OCI-LY7 (cell line): ENCODE data around the gene PRDM10. TPM values are rescaled to one million over a fixed set of nuclear protein-coding genes. Genes with fewer than 3 reads are reported as not detected.

Experiments
- BruUV-seq: library from RNA; stranded (reverse); fragments of 400-500 nt; replicated peaks from 2 replicates; lab custom pipeline; 2021; lab: Mats Ljungman, UMichigan
- CTCF ChIA-PET: fragments of 300-600 bp; sonication (Branson Sonifier 250); formaldehyde crosslinking; loops from one replicate; lab custom pipeline; 2022; ENCODE audit warnings: antibody characterized with exemption; ENCODE audit not compliant: unreplicated experiment; lab: Charles Lee
- POLR2A ChIA-PET: fragments of 300-600 bp; sonication (Branson Sonifier 250); formaldehyde crosslinking; loops from one replicate; lab custom pipeline; 2022; ENCODE audit warnings: antibody characterized with exemption; lab: Charles Lee
- DNase-seq: peaks from one replicate; pipeline ENCODE4 v3.0.0-alpha.2; 2015; ENCODE audit warnings: low spot score
- H2AFZ ChIP-seq: fragments of 200-600 bp; sonication (generic), shearing (Covaris generic); 2 replicates; pipeline ENCODE4 v1.6.1; 2014; ENCODE audit warnings: mild to moderate bottlenecking, antibody characterized with exemption, low read length, moderate library complexity
- H3K27ac ChIP-seq: fragments of 200-600 bp; sonication (generic); 2 replicates; pipeline ENCODE4 v1.5.1; 2014; ENCODE audit warnings: mixed run types, low read depth, mild to moderate bottlenecking, moderate library complexity, low read length, inconsistent platforms; ENCODE audit not compliant: poor library complexity, severe bottlenecking
- H3K36me3 ChIP-seq: fragments of 200-600 bp; sonication (generic); 2 replicates; pipeline ENCODE4 v1.6.1; 2014; ENCODE audit warnings: mild to moderate bottlenecking, antibody characterized with exemption, low read length, moderate library complexity, mixed read lengths; ENCODE audit not compliant: insufficient read depth
- H3K4me1 ChIP-seq: fragments of 200-600 bp; sonication (generic); 2 replicates; pipeline ENCODE4 v1.5.1; 2014; ENCODE audit warnings: mild to moderate bottlenecking, low read length; ENCODE audit not compliant: insufficient read depth, poor library complexity, severe bottlenecking
- H3K4me2 ChIP-seq: fragments of 200-600 bp; sonication (generic); 2 replicates; pipeline ENCODE4 v1.6.1; 2014; ENCODE audit warnings: mild to moderate bottlenecking, low read length
- H3K4me3 ChIP-seq: fragments of 200-600 bp; sonication (generic); 2 replicates; pipeline ENCODE4 v1.5.1; 2014; ENCODE audit warnings: mild to moderate bottlenecking, low read depth, low read length; ENCODE audit not compliant: poor library complexity, severe bottlenecking
- H3K79me2 ChIP-seq: fragments of 200-600 bp; sonication (generic); 2 replicates; pipeline ENCODE4 v1.6.1; 2016; ENCODE audit warnings: low read depth, mild to moderate bottlenecking, low read length, moderate library complexity, mixed read lengths; ENCODE audit not compliant: insufficient read depth
- H3K9me2 ChIP-seq: fragments of 200-600 bp; sonication (generic); 2 replicates; pipeline ENCODE4 v1.6.1; 2016; ENCODE audit warnings: mild to moderate bottlenecking, low read length, mixed read lengths; ENCODE audit not compliant: insufficient read depth
- H3K9me3 ChIP-seq: fragments of 200-600 bp; sonication (generic); 2 replicates; pipeline ENCODE4 v1.6.1; 2014; ENCODE audit warnings: mild to moderate bottlenecking, mixed run types, low read length, mixed read lengths
- H4K20me1 ChIP-seq: fragments of 200-600 bp; sonication (generic); 2 replicates; pipeline ENCODE4 v1.6.1; 2014; ENCODE audit warnings: mild to moderate bottlenecking, antibody characterized with exemption, low read length, moderate library complexity, mixed read lengths; ENCODE audit not compliant: insufficient read depth
- EZH2phosphoT487 ChIP-seq: fragments of 200-600 bp; sonication (generic); IDR thresholded peaks from 2 replicates; pipeline ENCODE4 v1.6.1; 2018; ENCODE audit warnings: low read depth, borderline replicate concordance, mild to moderate bottlenecking, mixed run types, antibody characterized with exemption, low read length, moderate library complexity, mixed read lengths
- intact Hi-C: fragments of 100-400 bp; cut with micrococcal nuclease; formaldehyde crosslinking; loops from one replicate; pipeline ENCODE4 v1.10.0; 2022; ENCODE audit not compliant: unreplicated experiment
- total RNA-seq, 2 experiments: library from RNA; depleted of rRNA in 1 of 2; stranded (reverse); fragments of >200 nt in 1 of 2; shearing (Covaris generic) in 1 of 2; gene quantifications; 2 replicates each; pipeline ENCODE4 v1.2.3, GENCODE V29; 2014 to 2022
- TF ChIP-seq, protein P1 (sequence below): fragments of 200-600 bp; sonication (generic); conservative IDR thresholded peaks from 2 replicates; pipeline ENCODE4 v1.5.1; 2014; ENCODE audit warnings: mild to moderate bottlenecking, antibody characterized with exemption, low read length, moderate library complexity, mixed read lengths

PRDM10 gene
- total RNA-seq, 2 experiments from 2014 or later = 29.8 to 60.6 TPM

- POLR2A ChIA-PET = interaction anchor here (0.6 kb wide), 2 partner anchors 13 to 80 kb away, joined by 3 to 6 read pairs; partner anchors contain the start of gene PRDM10
Observed at GRCh38 chr11:129922674-129923073, 80.0 kb downstream of the PRDM10 start.

GRCh38 chr11:129918361-129918760, 84.3 kb downstream of the PRDM10 start:
- Histone ChIP-seq H3K79me2 (no peaks in the 10 kb centered on the region), H3K4me1 (peaks cover 5% of the 10 kb centered on the region), H3K9me2 (no peaks in the 10 kb centered on the region), H3K27ac (no peak overlapping the region), H3K4me2 (no peak overlapping the region), H3K4me3 (no peak overlapping the region), H4K20me1 (no peaks in the 10 kb centered on the region), H3K9me3 (no peaks in the 10 kb centered on the region), H3K36me3 (peaks cover 100% of the 10 kb centered on the region), H2AFZ (no peak overlapping the region)
- CTCF ChIA-PET = no interaction called here
- POLR2A ChIA-PET = interaction anchor here (0.6 to 1.1 kb wide), 3 partner anchors 11 to 148 kb away, joined by 3 to 4 read pairs (median 3); no protein-coding TSS in a partner anchor
- no peak for DNase-seq
- TF ChIP-seq, protein P1, sequence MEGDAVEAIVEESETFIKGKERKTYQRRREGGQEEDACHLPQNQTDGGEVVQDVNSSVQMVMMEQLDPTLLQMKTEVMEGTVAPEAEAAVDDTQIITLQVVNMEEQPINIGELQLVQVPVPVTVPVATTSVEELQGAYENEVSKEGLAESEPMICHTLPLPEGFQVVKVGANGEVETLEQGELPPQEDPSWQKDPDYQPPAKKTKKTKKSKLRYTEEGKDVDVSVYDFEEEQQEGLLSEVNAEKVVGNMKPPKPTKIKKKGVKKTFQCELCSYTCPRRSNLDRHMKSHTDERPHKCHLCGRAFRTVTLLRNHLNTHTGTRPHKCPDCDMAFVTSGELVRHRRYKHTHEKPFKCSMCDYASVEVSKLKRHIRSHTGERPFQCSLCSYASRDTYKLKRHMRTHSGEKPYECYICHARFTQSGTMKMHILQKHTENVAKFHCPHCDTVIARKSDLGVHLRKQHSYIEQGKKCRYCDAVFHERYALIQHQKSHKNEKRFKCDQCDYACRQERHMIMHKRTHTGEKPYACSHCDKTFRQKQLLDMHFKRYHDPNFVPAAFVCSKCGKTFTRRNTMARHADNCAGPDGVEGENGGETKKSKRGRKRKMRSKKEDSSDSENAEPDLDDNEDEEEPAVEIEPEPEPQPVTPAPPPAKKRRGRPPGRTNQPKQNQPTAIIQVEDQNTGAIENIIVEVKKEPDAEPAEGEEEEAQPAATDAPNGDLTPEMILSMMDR = no peak
- no peak for TF ChIP-seq EZH2phosphoT487
- intact Hi-C loops = loop anchor here (2.0 kb wide), 1 partner anchor 14 kb away; no protein-coding TSS in a partner anchor
- BruUV-seq = no TSS peak

More at GRCh38 chr11:129922674-129923073, 80.0 kb downstream of the PRDM10 start:
- BruUV-seq = no TSS peak
- Histone ChIP-seq H4K20me1 (no peaks in the 10 kb centered on the region; the same call in 1 of the 2 replicates), H3K4me2 (no peak overlapping the region), H3K4me3 (no peak overlapping the region), H3K36me3 (peaks cover 99% of the 10 kb centered on the region), H3K27ac (no peak overlapping the region), H2AFZ (no peak overlapping the region), H3K9me2 (no peaks in the 10 kb centered on the region), H3K4me1 (peaks cover 20% of the 10 kb centered on the region), H3K79me2 (no peaks in the 10 kb centered on the region), H3K9me3 (no peaks in the 10 kb centered on the region)
- TF ChIP-seq, protein P1 = no peak
- no peak for TF ChIP-seq EZH2phosphoT487
- CTCF ChIA-PET = interaction anchor here (0.8 to 1.7 kb wide), 2 partner anchors 24 to 214 kb away, joined by 3 to 7 read pairs; no protein-coding TSS in a partner anchor
- DNase-seq = no peak
- intact Hi-C loops = loop anchor here (1.0 to 2.0 kb wide), 5 partner anchors 25 to 210 kb away; no protein-coding TSS in a partner anchor

DNA sequence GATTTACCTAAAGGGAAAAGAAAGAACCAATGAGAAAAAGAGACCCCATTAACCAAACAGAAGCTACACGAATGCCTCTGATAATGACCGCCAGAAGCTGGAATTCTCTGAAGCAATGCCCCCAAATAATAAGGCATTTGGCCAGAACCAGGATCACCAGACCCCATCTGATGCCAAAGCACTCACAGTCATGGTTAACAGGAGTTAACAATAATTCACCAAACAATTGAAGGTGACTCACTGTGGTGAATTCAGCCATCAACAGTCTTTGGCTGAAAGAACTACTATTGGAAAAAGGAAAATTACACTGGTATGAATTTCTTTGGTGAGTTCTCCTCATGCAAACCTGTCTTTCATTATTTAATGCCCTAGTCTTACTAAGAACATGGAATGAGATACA, 85.4 kb downstream of the PRDM10 start:
- Histone ChIP-seq H4K20me1 (no peaks in the 10 kb centered on the region), H3K27ac (no peak overlapping the region), H3K4me2 (no peak overlapping the region), H2AFZ (no peak overlapping the region), H3K36me3 (peaks cover 97% of the 10 kb centered on the region), H3K4me1 (no peaks in the 10 kb centered on the region), H3K4me3 (no peak overlapping the region), H3K9me3 (no peaks in the 10 kb centered on the region), H3K9me2 (no peaks in the 10 kb centered on the region), H3K79me2 (no peaks in the 10 kb centered on the region)
- TF ChIP-seq EZH2phosphoT487 = no peak
- TF ChIP-seq, protein P1 = no peak
- ChIA-PET POLR2A (interaction anchor here (1.1 kb wide), 3 partner anchors 9 to 155 kb away, joined by 3 to 4 read pairs (median 3); no protein-coding TSS in a partner anchor), CTCF (no interaction called here)
- intact Hi-C loops = no loop called here
- no TSS peak for BruUV-seq
- no peak for DNase-seq
